A673 (cell line): ENCODE measurements around the gene NAT10.

Source experiments
- EZH2 ChIP-seq: fragments of 200-600 bp; sonication (generic); IDR thresholded peaks from 2 replicates; pipeline ENCODE4 v1.6.1; 2017; ENCODE audit warnings: borderline replicate concordance, low read depth, mild to moderate bottlenecking, mixed read lengths, antibody characterized with exemption, low read length; ENCODE audit not compliant: poor library complexity, severe bottlenecking
- TF ChIP-seq, protein P1 (sequence below): fragments of 300-800, 200-600 bp; sonication (generic); conservative IDR thresholded peaks from 2 replicates; pipeline ENCODE4 v1.5.1; 2017; ENCODE audit warnings: low read depth, mild to moderate bottlenecking, antibody characterized with exemption, low read length, moderate library complexity, mixed read lengths

DNA sequence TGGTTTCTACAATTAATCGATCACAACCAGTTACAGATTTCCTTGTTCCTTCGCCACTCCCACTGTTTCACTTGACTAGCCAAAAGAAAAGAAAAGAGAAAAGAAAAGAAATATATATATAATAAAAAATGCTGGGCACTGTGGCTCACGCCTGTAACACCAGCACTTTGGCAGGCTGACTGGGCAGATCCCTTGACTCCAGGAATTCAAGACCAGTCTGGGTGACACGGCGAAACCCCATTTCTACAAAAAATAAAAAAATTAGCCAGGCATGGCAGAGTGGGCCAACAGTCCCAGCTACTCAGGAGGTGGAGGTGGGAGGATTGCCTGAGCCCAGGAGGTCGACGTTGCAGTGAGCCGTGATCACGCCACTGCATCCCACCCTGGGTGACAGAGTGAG is 83.8 kb downstream of the NAT10 start:
- TF ChIP-seq, protein P1, sequence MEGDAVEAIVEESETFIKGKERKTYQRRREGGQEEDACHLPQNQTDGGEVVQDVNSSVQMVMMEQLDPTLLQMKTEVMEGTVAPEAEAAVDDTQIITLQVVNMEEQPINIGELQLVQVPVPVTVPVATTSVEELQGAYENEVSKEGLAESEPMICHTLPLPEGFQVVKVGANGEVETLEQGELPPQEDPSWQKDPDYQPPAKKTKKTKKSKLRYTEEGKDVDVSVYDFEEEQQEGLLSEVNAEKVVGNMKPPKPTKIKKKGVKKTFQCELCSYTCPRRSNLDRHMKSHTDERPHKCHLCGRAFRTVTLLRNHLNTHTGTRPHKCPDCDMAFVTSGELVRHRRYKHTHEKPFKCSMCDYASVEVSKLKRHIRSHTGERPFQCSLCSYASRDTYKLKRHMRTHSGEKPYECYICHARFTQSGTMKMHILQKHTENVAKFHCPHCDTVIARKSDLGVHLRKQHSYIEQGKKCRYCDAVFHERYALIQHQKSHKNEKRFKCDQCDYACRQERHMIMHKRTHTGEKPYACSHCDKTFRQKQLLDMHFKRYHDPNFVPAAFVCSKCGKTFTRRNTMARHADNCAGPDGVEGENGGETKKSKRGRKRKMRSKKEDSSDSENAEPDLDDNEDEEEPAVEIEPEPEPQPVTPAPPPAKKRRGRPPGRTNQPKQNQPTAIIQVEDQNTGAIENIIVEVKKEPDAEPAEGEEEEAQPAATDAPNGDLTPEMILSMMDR = no peak
- no peak for TF ChIP-seq EZH2
